ENCODE results near the gene TMEM263. TPM values are rescaled to one million over a fixed set of nuclear protein-coding genes. Genes with fewer than 3 reads are reported as not detected.

Gene TMEM263
- total and polyA plus RNA-seq, 9 of the 15 experiments (the other 6 are each of a cell fraction or from before 2014, with no cell fraction given) = 12.6 to 36.7 (median 24.4) TPM

DNA sequence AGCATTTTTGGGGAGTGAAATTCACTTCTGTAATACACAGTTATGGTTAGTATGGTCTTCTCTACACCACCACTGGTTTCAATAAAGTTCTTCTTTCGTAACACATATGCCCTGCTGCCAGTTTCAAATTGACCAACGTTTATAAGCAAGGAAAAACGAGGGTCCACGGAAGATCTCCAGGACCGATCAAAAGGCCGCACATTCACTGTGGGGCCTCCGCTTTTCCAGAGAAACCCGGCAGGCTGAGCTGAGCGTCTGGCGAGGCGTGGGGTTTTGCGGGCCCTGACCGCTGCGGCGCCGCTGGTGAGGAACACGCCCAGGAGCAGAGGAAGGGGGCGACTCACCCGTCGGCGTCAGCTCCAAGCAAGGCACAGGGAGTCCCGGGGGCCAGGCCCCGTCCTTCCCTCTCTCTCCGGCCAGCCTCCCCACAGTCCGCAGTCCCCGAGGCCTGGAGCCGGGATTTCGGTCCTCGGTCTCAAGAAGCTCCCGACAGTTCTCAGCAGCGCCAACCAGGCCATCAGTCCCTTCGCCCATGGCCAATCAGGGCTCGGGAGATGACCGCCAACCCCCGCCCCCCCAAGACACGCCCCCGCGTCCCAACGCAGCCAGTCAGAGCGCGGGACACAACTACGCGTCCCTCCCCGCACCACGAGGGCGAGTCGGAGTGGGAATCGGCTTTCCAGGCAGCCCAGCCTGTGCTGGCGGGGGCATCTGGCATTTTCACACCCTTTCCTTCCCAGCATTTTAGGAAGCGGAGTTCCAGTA, 31.1 kb downstream of the TMEM263 start, which contains the start of gene MTERF2 (continued):
- TF ChIP-seq, protein P1, sequence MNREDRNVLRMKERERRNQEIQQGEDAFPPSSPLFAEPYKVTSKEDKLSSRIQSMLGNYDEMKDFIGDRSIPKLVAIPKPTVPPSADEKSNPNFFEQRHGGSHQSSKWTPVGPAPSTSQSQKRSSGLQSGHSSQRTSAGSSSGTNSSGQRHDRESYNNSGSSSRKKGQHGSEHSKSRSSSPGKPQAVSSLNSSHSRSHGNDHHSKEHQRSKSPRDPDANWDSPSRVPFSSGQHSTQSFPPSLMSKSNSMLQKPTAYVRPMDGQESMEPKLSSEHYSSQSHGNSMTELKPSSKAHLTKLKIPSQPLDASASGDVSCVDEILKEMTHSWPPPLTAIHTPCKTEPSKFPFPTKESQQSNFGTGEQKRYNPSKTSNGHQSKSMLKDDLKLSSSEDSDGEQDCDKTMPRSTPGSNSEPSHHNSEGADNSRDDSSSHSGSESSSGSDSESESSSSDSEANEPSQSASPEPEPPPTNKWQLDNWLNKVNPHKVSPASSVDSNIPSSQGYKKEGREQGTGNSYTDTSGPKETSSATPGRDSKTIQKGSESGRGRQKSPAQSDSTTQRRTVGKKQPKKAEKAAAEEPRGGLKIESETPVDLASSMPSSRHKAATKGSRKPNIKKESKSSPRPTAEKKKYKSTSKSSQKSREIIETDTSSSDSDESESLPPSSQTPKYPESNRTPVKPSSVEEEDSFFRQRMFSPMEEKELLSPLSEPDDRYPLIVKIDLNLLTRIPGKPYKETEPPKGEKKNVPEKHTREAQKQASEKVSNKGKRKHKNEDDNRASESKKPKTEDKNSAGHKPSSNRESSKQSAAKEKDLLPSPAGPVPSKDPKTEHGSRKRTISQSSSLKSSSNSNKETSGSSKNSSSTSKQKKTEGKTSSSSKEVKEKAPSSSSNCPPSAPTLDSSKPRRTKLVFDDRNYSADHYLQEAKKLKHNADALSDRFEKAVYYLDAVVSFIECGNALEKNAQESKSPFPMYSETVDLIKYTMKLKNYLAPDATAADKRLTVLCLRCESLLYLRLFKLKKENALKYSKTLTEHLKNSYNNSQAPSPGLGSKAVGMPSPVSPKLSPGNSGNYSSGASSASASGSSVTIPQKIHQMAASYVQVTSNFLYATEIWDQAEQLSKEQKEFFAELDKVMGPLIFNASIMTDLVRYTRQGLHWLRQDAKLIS (CRISPR knock-in tag; IDR thresholded peaks at IDR 0.05) = no peak
- TF ChIP-seq MTF1 (CRISPR knock-in tag; IDR thresholded peaks at IDR 0.05; ENCODE audit: borderline replicate concordance) (no peak), ZC3H4 (CRISPR knock-in tag; IDR thresholded peaks at IDR 0.05; ENCODE audit: borderline replicate concordance) (no peak), NELFE (IDR thresholded peaks at IDR 0.05; ENCODE audit: insufficient read depth, insufficient read length) (no peak), SMARCB1 (IDR thresholded peaks at IDR 0.05; ENCODE audit: insufficient read length, low read depth) (no peak), CCAR2 (IDR thresholded peaks at IDR 0.05; ENCODE audit: low read depth, low read length) (no peak), CBX1 (IDR thresholded peaks at IDR 0.05; ENCODE audit: low read depth) (0 out of 2 replicates have a peak, but pooled peaks have one; percentile 18), ZNF124 (CRISPR knock-in tag; IDR thresholded peaks at IDR 0.05) (no peak), HDAC8 (tag; IDR thresholded peaks at IDR 0.05) (no peak), ZNF436 (CRISPR knock-in tag; IDR thresholded peaks at IDR 0.05) (no peak), NCOA4 (IDR thresholded peaks at IDR 0.05; ENCODE audit: partially characterized antibody) (no peak), PTBP1 (IDR thresholded peaks at IDR 0.05; ENCODE audit: low read depth, low read length) (no peak), MXI1 (IDR thresholded peaks at IDR 0.05; ENCODE audit: low read depth, low read length) (no peak), ZNF584 (CRISPR knock-in tag; IDR thresholded peaks at IDR 0.05; ENCODE audit: low read depth) (no peak)
- TF ChIP-seq, protein P2, sequence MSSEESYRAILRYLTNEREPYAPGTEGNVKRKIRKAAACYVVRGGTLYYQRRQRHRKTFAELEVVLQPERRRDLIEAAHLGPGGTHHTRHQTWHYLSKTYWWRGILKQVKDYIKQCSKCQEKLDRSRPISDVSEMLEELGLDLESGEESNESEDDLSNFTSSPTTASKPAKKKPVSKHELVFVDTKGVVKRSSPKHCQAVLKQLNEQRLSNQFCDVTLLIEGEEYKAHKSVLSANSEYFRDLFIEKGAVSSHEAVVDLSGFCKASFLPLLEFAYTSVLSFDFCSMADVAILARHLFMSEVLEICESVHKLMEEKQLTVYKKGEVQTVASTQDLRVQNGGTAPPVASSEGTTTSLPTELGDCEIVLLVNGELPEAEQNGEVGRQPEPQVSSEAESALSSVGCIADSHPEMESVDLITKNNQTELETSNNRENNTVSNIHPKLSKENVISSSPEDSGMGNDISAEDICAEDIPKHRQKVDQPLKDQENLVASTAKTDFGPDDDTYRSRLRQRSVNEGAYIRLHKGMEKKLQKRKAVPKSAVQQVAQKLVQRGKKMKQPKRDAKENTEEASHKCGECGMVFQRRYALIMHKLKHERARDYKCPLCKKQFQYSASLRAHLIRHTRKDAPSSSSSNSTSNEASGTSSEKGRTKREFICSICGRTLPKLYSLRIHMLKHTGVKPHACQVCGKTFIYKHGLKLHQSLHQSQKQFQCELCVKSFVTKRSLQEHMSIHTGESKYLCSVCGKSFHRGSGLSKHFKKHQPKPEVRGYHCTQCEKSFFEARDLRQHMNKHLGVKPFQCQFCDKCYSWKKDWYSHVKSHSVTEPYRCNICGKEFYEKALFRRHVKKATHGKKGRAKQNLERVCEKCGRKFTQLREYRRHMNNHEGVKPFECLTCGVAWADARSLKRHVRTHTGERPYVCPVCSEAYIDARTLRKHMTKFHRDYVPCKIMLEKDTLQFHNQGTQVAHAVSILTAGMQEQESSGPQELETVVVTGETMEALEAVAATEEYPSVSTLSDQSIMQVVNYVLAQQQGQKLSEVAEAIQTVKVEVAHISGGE (CRISPR knock-in tag; IDR thresholded peaks at IDR 0.05) = no peak
- TF ChIP-seq, protein P3, sequence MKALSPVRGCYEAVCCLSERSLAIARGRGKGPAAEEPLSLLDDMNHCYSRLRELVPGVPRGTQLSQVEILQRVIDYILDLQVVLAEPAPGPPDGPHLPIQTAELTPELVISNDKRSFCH (CRISPR knock-in tag; IDR thresholded peaks at IDR 0.05) = no peak
- TF ChIP-seq, protein P3 (tag; IDR thresholded peaks at IDR 0.05) = no peak
- TF ChIP-seq, protein P4, sequence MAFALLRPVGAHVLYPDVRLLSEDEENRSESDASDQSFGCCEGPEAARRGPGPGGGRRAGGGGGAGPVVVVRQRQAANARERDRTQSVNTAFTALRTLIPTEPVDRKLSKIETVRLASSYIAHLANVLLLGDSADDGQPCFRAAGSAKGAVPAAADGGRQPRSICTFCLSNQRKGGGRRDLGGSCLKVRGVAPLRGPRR (CRISPR knock-in tag; IDR thresholded peaks at IDR 0.05) = no peak
